ENCODE results near the gene HOXD12.

Gene HOXD12

DNA sequence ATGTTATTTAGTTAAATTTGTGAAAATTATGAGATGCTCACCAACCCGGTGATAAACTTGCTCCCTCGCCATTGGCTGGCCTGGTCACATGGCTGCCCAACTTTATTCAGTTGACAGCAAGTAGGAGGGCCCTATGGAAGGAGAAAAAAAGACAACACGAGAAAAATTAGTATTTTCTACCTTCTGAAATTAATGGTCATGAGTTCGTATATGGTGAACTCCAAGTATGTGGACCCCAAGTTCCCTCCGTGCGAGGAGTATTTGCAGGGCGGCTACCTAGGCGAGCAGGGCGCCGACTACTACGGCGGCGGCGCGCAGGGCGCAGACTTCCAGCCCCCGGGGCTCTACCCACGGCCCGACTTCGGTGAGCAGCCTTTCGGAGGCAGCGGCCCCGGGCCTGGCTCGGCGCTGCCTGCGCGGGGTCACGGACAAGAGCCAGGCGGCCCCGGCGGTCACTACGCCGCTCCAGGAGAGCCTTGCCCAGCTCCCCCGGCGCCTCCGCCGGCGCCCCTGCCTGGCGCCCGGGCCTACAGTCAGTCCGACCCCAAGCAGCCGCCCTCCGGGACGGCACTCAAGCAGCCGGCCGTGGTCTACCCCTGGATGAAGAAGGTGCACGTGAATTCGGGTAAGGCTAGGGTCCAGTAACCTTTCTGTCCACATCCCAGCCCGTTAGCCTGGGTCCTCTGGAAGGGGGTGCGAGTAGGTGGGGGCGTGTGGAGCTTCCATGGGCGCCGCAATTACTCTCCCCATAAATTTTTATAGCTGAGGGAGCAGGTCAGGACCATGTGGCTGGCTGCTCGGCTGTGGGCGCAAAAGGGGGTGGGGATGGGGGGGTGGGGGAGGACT lies 52.1 kb downstream of the HOXD12 start, which contains the start of gene HOXD4:
TSS of gene HOXD4 (plus strand) at position 109 of the 846 bp plus-strand sequence. CDS start at position 193, 84 bp downstream.
- DNase-seq = no peak
